HG03521 (cell line): ENCODE results near the gene SMOC2.

ENCODE experiments used
- ATAC-seq: cut with Tn5 transposase; IDR thresholded peaks from one replicate; pipeline ENCODE4 v1.9.1; 2021; ENCODE audit warnings: mild to moderate bottlenecking, moderate library complexity; ENCODE audit not compliant: unreplicated experiment

The SMOC2 gene

DNA sequence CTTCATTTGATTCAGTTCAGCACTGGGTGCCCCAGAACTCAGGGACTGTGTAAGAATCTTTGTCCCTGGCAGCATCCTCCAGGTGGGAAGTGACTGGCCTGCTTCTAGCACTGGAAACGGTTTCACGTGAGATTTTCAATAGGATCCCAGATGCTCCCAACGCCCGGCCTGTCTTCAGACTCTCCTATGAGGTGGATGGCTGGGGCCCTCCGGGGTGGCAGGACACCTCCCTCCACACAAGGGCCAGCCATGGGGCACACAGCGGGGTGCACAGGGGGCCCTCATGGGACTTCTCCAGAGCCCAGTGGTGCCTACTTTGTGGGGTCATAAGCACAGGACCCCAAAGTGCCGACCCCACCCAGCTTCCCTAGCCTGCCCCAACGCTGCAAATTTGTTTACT lies 72.8 kb downstream of the SMOC2 start:
- ATAC-seq: no peak

DNA sequence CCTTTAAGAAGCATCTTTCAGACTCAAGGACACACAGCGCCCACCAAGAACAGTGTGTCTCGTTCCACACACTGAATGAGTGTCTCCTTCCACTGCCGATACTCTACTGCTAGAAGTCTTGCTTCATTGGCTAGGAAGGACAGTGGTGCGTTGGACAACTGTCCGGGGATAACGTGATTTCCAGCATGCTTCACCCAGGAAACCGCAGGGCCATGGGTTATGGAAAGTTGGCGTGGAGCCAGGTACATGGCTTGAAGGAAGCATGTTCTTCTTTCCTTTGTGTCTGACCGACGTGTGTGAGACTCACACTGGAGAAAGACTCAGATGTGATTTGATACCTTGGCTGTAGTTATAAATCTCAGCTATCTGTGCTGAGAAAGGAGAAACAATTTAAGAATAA lies 73.2 kb downstream of the SMOC2 start:
- ATAC-seq: no peak

DNA sequence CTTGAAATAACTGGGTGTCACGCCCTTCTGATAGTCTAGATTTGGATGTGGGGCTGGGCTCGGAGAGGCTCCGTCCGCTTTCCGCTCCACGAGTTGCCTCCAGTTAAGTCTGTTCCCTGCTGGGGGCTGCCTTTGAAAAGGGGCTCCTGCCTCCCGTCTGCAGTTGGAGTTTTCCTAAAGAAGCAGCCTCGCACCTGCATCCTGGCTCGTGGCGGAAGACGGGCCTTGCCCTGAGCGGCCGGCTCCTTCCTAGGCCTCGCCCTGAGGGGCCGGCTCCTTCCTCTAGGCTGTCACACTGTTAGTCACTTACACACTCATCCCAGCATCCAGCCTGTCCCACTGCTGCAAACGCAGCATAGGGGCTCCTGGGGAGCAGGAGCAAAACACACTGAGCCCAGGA lies 74.4 kb downstream of the SMOC2 start:
- ATAC-seq: no peak

DNA sequence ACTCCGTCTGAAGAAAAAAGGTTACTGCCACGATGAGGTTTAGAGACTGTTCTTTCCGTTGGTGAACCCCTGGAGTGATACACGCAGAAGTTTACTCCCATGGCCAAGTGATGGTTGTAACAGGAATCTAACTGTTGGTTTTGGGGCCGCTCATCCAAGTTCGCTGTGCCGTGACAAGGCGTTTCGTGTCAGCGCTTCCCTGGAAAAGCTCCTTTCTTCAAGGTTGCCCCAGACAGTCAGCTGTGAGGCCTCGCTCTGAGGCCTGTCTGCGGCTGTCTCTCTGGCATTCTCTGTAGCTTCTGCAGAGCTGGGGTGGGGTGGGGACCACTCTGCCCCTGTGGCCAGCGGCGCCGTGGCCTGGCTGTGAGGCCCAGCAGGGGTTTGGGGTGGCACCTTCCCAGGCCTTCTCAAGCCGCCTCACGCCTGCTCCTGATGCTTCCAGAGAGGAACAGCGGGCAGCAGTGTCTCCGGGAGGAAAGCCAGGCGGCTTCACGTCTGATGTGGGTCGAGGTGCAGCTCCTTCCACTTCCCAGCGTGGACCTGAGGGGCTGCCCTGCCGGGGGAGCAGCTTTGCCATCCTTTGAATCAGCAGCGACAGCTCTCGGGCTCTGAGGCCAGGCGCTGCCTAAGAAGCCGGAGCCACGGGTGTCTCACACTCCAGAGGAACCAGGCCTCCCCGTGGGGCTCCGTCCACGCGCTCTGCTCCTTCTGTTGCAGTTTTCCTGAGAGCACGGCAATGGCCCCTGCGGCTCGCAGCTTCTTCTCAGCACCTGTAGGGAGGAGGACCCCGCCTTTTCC lies 76.2 kb downstream of the SMOC2 start:
- no peak for ATAC-seq

DNA sequence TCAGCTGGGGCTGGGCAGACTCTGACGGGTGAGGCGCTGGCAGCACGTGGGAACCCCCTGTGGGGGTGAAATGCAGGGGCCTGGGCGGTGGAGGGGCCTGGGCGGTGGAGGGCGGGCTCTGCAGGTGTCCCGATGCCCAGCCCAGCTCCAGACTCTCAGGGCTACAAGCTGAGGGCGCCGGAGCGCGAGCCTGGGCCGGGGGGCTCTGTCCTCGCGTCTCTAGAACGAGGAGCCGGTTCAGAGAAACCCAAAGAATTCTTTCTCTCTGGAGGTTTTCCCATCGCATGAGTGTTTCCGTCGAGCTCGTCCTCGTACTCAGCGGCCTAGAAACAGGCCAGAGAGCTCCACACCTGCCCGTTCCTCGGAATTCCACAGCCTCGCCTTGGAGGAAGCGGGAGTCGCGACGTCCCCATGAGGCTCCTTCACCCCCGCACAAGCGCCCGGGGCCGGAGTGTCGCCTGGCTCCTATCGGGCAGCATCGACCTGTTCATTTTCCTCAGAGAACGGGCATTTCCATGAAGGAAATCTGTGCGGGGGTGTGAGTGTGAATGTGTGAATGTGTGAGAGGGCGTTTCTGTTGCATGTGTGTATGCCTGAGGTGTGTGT lies 76.9 kb downstream of the SMOC2 start:
- no peak for ATAC-seq

DNA sequence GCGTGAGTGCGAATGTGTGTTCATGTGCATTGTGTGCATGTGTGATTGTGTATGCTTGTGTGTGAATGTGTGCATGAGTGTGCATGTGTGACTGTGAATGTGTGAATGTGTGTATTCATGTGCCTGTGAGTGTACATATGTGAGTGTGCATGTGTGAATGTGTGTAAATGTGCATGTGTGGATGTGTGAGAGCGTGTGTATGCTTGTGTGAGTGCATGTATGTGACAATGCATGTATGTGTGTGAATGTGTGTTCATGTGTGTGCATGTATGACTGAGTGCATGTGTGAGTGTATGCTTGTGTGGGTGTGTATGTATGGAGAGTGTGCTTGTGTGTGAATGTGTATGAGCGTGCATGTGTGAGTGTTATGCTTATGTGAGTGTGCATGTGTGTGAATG lies 77.4 kb downstream of the SMOC2 start:
- no peak for ATAC-seq

DNA sequence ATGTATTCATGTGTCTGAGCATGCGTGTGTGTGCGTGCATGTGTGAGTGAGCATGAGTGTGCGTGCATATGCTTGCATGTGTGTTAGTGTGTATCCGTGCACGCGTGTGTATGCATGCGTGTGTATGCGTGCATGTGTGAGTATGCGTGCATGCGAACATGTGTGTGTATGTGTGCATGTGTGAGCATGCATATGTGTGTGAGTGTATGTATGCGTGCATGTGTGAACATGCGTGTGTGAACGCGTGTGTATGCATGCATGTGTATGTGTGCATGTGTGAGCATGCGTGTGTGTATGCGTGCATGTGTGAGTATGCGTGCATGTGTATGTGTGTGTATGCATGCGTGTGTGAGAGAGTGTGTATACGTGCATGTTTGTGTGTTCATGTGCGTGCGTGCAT lies 77.9 kb downstream of the SMOC2 start:
- ATAC-seq: no peak

DNA sequence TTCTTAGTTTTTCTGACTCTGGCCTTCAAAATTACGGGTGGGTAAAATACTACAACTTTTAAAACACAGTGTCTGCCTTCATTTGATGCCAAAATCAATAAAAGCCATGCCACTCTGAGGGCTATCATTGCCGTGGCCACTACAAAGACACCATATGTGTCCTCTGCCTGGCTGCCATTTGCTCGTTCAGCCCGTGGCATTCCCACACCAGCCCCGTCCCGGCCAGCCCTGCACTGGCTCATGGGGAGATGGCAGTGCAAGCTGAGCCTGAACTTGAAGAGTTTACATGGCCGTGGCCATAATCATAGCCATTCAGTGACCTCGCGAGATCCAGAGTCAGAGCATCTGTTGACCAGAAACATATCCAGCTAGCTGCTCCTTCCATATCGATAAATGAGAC lies 79.2 kb downstream of the SMOC2 start:
- ATAC-seq: no peak

DNA sequence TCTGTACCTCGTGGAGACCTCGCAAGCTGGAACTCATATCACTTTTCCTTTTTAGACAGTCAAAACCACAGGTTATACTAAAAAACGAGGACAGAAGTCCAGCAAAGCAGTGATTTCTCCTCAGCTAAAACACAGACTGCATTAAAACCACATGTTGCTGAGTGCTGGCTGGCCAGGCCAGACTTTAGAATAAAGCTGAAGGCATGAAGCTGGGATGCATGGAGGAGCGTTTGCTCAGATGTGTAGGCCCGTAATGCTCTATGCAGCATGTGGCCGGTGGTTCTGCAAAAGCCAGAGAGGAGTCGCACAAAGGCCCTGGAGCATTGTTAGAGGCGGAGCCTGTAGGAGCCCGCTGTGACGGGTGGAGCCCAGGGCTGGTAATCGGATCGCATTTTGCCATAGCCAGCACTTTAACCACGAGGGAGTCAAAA lies 83.6 kb downstream of the SMOC2 start:
- ATAC-seq: no peak

DNA sequence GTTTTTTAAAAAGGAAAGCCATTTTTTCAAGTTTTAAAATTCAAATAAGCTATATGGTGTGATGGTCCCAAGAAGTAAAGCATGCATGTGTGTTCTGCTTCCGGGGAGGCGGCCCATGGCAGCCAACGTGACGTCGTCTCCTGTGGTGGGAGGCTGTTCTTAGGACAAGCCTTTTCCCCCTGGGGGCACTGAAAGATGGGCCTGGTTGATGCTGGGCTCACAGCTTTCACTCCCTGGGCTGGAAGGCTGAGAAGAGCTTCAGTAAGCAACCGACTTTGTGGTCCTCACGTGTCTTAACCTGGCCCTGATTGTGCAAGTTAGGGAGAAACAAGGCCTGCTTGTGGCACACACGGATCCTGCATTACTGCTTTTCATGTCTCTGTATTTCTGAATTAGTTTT lies 84.1 kb downstream of the SMOC2 start:
- ATAC-seq: no peak

DNA sequence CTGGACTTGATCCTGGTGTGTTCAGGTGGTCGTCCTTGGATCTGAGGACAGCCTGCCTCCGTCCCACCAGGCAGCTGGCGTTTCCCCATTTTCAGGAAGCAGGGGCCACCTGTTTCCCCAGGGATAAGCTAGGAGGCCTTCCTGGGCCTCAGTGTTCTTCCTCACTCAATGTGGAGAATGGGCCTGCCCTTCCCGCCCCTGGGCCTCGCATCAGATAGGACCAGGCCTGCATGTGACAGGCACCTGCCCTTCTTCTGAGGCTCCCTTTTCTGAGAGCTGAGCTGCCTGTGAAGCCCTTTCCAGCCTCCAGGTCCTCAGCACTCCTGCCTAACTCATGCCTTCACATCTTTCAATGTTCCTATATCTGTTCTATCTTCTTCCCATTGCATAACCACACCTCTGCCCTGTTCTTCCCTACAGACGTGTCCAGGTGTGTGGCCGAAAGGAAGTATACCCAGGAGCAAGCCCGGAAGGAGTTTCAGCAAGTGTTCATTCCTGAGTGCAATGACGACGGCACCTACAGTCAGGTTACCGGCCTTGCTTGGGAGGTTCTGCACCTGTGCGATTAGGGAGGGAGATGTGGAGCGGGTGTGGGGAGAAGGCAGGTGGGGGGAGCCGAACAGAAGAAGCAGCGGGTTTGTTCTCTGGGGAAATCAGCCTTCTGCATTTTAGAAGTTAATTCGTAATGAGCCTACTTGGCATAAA lies 85.1 kb downstream of the SMOC2 start:
- ATAC-seq: no peak

DNA sequence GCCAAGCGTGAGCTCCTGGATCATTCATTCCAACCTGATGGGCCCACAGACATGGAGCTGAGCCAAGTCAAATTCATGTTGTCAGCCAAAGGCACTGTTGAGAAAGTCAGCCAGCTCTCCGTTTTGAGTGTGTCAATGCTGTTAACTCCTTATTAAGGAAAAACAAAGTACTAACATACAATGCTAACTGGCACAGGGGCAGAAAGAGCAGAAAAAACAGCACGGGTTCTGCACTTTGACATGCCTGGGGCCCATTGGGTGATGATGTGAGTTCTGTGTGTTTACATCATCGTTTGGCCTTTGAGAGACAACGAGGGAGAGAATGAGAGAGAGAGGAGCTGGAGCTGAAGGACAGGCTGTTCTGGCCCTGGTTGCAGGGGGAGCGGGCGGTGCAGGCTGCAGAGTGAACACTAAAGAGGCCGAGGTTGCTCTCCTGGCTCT lies 85.9 kb downstream of the SMOC2 start:
- ATAC-seq: no peak

DNA sequence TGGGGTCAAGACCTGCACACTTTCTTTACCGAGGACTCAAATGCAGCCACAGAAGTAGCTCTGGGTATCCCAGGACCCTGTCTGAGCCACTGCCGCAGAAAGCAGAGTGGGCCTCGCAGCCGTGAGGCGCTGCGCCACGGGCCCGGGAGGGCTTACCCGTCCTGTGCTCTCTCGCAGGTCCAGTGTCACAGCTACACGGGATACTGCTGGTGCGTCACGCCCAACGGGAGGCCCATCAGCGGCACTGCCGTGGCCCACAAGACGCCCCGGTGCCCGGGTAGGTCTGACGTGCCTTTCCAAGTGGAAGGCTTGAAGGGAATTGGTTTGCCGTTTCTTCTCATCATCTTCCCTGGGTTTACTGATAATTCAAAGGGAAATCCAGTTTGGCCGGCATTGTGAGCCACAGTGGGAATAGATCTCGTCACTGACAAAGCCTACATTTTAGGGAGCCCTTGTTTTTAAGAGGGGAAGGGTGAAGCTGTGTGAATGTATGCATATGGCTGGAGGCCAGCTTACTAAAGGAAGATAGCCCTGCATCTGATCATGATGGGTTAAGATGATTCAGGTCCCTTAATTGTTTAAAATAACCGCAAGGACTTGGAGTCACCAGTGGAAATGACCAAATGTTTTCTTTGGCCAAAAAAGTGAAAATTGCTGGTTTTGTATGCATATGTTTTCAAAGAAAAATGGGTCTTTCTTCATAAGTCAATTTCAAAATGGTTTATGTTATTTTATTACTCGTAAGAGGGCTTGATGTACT lies 86.6 kb downstream of the SMOC2 start:
- no peak for ATAC-seq

DNA sequence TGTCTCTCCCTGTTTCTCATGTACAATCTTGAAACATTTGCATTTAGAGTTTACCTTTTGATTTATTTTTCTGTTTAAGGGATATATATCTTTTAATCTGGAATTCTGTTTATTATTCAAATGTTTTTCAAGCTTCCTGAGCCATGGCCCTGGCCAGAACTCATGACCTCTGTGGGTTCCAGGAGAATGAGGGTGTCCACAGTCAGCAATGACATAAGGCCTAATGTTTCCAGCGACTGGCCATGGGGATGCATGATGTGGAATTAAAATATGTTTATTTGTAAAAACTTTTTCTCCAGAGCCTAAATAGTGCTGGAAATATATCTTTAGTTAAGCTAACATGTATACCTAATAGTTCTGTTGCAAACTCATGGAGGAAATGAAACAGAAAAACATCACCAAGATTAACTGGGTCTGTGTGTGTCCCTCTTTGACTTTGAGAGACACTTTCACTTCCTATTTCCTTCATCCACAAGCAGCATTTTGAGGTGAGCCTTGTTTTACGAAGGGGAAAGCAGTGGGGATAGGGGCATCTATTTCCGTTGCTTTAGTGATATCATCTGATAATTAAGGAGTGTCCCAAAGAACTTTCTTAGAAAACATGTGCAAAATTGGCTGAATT lies 87.6 kb downstream of the SMOC2 start:
- ATAC-seq: no peak

DNA sequence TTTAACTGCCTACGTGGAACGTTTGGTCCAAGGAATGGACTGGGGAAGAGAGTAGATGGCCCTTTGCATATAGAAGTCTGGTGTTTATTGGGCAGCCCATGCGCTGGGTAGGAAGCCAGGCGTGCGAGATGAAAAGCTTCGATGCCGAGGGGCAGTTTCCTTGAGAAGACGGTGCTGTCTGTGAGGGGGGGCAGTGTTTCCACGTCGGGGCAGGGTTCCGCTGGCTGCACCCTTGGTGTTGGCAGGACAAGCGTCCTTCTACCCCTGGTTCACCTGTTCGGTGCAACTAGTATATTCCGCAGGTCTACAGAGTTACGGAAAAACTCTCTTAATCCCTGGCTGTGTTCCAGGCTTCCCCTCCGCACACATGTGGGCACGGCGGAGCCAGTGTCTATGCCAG lies 88.2 kb downstream of the SMOC2 start:
- no peak for ATAC-seq

DNA sequence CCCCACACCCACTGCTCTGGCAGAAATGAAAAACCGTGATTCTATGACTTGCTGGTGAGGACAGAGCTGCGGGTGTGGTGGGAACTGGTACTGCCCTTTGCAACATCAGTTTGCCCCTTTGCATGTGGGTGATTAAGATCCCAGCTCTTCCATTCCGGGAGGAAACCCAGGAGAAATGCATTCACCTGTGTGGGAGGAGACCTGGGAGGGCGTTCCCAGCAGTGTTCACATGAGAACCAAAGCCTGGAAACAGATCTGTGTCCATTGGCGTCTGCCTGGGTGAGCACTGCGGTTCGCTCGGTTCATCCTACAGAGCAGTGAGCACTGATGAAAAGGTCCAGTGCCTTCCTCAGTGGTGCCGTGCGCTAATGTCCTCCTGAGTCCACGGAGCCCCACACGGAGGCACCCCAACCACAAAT lies 89.7 kb downstream of the SMOC2 start:
- ATAC-seq: no peak

DNA sequence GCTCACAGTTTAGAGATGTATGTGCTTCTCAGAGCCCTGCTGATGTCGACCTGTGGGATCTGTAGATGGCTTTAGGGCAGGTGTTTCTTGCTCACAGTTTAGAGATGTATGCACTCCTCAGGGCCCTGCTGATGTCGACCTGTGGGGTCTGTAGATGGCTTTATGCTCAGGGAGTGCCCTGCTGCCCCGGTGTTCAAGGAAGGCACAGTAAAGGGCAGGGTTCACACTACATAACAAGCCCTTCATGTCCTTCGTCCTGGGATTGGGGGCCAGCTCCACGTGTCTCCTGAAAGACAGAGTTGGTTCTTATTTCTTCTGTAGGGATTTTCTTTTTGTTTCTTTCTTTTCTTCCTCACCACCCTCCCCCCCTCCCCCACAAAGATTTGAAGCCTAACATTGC lies 91.1 kb downstream of the SMOC2 start:
- no peak for ATAC-seq

DNA sequence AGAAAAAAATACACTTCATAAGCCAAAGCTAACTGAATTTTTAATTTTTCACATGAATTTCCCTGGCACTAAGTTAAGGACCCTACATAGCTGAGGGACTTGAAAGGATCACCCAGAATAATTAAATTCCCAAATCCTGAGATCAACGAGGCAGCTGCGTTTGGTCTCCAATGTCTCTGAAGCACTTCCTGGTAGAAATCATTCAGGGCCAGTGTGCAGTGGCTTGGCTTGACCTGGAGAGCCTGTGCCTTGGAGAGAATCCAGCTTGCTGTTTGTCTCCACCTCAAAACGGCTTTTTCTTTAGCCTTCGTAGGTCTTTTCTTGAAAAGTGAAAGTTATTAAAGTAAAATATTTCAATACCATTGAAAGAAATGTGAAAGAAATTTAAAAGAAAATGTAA lies 92.4 kb downstream of the SMOC2 start:
- no peak for ATAC-seq

DNA sequence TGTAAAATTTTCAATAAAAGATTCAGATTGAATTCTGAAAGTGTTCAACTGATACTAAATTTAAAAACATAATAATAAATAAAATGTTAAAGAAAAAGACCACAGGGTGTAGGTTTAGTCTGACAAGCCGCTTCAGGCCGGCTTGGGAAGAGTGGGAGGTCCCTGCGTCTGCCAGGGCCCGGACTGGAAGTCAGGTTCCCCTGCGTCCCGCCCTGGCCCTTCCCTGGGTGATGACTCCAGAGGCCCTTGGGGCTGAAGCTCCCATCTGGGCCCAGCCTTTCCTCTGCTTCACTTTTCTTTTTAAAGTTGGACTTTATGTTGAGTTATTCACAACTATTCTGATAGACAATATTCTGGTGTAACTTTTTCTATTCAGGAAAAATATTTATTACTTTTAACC lies 93.3 kb downstream of the SMOC2 start:
- ATAC-seq: no peak

DNA sequence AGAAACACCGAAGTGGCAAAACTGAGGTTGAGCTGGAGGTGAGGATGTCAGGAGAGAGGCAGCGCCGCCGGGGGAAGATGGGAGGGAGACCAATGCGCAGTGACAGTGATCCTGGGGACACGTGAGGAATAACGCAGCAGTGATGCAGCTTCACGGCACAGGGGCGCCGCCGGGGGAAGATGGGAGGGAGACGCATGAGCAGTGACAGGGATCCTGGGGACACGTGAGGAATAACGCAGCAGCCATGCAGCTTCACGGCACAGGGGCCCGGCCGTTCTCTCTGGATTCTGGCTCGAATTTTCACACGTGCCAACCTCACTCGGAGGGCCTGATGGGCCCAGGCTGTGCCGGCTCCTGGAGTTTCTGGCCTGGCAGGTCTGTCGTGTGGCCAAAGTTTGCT lies 94.7 kb downstream of the SMOC2 start:
- no peak for ATAC-seq

DNA sequence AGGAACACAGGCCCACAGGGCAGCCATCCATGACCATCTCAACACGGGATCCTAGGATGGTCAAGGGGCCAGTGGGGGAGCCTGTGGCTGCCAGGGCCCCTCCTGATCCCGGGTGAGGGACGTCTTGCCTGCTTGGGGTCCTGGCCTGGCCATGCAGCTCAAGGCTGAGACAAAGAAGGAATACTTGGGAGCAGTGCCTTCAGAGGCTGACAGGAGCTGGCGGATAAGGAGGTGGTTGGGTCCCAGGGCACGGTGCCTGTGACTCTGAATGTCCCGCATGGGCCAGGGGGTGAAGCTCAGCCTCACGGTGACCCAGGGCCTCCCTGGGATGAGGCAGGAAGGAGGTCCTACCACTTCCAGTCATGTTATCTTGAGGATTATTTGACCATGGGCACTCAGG lies 95.2 kb downstream of the SMOC2 start:
- no peak for ATAC-seq
